Vagina (tissue), 2 donors: ENCODE data around the gene IGHMBP2. TPM values are rescaled to one million over a fixed set of nuclear protein-coding genes. Genes with fewer than 3 reads are reported as not detected.

Experiments
- DNase-seq, 2 donors: peaks; one replicate each; pipeline ENCODE4 v3.0.0-alpha.2; 2017; ENCODE audit errors: extremely low spot score in 2 of 2
- H3K27ac ChIP-seq: fragments of 200-600 bp; sonication (generic); one replicate; pipeline ENCODE4 v1.5.1; 2019
- H3K27me3 ChIP-seq: fragments of 200-600 bp; sonication (generic); one replicate; pipeline ENCODE4 v1.5.1; 2019
- H3K36me3 ChIP-seq, 2 donors: fragments of 200-600 bp; sonication (generic); one replicate each; pipeline ENCODE4 v1.5.1; 2017 to 2019
- H3K4me1 ChIP-seq: fragments of 200-600 bp; sonication (generic); one replicate; pipeline ENCODE4 v1.5.1; 2019
- H3K4me3 ChIP-seq, 2 donors: fragments of 200-600 bp; sonication (generic); 1 replicate in 1 of 2; 2 replicates in 1 of 2; pipeline ENCODE4 v1.5.1; 2016 to 2019
- H3K9me3 ChIP-seq: fragments of 200-600 bp; sonication (generic); one replicate; pipeline ENCODE4 v1.5.1; 2019
- CTCF ChIP-seq, 3 experiments: fragments of 450-650 bp in 2 of 3; fragments of 200-600 bp in 1 of 3; sonication (generic) in 1 of 3; IDR thresholded peaks; one replicate each; pipeline ENCODE4 v1.5.1; 2017 to 2019; ENCODE audit warnings: antibody characterized with exemption in 3 of 3, mild to moderate bottlenecking in 2 of 3, moderate library complexity in 2 of 3
- POLR2A ChIP-seq, 2 donors: fragments of 450-650 bp; IDR thresholded peaks; one replicate each; pipeline ENCODE4 v1.6.1; 2017; ENCODE audit warnings: antibody characterized with exemption in 2 of 2, mild to moderate bottlenecking in 2 of 2, moderate library complexity in 2 of 2
- POLR2AphosphoS5 ChIP-seq, 2 donors: sonication (generic); formaldehyde crosslinking; IDR thresholded peaks; one replicate each; pipeline ENCODE4 v1.9.0; 2017; ENCODE audit warnings: antibody characterized with exemption in 2 of 2, mild to moderate bottlenecking in 2 of 2, low read depth in 1 of 2; ENCODE audit not compliant: insufficient read depth in 1 of 2
- intact Hi-C: fragments of 100-400 bp; cut with DNase I; formaldehyde crosslinking; loops from one replicate; pipeline ENCODE4 v1.15.1; 2023
- total RNA-seq: library from RNA; depleted of rRNA; stranded (reverse); fragments of >200 nt; gene quantifications from one replicate; pipeline ENCODE4 v1.2.3, GENCODE V29; 2016

Gene IGHMBP2
- total RNA-seq, 1 donor from 2014 or later, result 8.3 TPM

- TF ChIP-seq POLR2AphosphoS5 (IDR thresholded peaks at IDR 0.05; ENCODE audit: insufficient read depth in 1 of 2, low read depth in 1 of 2), result no peak
- no peak for TF ChIP-seq CTCF (IDR thresholded peaks at IDR 0.05)
- TF ChIP-seq POLR2A (IDR thresholded peaks at IDR 0.05), result no peak
These were observed 7.3 kb downstream of the IGHMBP2 start for GRCh38 chr11:68910965-68911364.

GRCh38 chr11:68911731-68912130, 8.0 kb downstream of the IGHMBP2 start:
- Histone ChIP-seq H3K4me1 (no peaks in the 10 kb centered on the region), H3K27me3 (no peaks in the 10 kb centered on the region), H3K27ac (no peak overlapping the region), H3K4me3 (no peak overlapping the region), H3K9me3 (no peaks in the 10 kb centered on the region), H3K36me3 (peaks cover 0 to 84% of the 10 kb centered on the region in 2 donors)
- no peak for DNase-seq
- no peak for TF ChIP-seq POLR2A (IDR thresholded peaks at IDR 0.05)
- no peak for TF ChIP-seq CTCF (IDR thresholded peaks at IDR 0.05)
- no peak for TF ChIP-seq POLR2AphosphoS5 (IDR thresholded peaks at IDR 0.05; ENCODE audit: insufficient read depth in 1 of 2, low read depth in 1 of 2)
- intact Hi-C loops, result no loop called here

More at GRCh38 chr11:68910965-68911364, 7.3 kb downstream of the IGHMBP2 start:
- H3K4me3 ChIP-seq, result no peak overlapping the region
- H3K27me3 ChIP-seq, result no peaks in the 10 kb centered on the region
- no peaks in the 10 kb centered on the region for H3K9me3 ChIP-seq
- DNase-seq, result no peak
- intact Hi-C loops, result no loop called here
- H3K36me3 ChIP-seq, result peaks cover 0 to 82% of the 10 kb centered on the region in 2 donors
- peaks cover 3% of the 10 kb centered on the region for H3K4me1 ChIP-seq
- no peak overlapping the region for H3K27ac ChIP-seq

- Histone ChIP-seq H3K4me1 (no peaks in the 10 kb centered on the region), H3K4me3 (no peak overlapping the region), H3K27ac (no peak overlapping the region), H3K9me3 (no peaks in the 10 kb centered on the region), H3K27me3 (no peaks in the 10 kb centered on the region), H3K36me3 (peaks cover 0 to 84% of the 10 kb centered on the region in 2 donors)
- no peak for DNase-seq
- intact Hi-C loops, result no loop called here
- TF ChIP-seq POLR2A (IDR thresholded peaks at IDR 0.05) (no peak), POLR2AphosphoS5 (IDR thresholded peaks at IDR 0.05; ENCODE audit: insufficient read depth in 1 of 2, low read depth in 1 of 2) (no peak), CTCF (IDR thresholded peaks at IDR 0.05) (no peak)
These were observed 8.6 kb downstream of the IGHMBP2 start for GRCh38 chr11:68912254-68912653.

GRCh38 chr11:68913188-68913587, 9.5 kb downstream of the IGHMBP2 start:
- Histone ChIP-seq H3K36me3 (peaks cover 0 to 86% of the 10 kb centered on the region in 2 donors), H3K27ac (no peak overlapping the region), H3K4me3 (no peak overlapping the region), H3K4me1 (no peaks in the 10 kb centered on the region), H3K27me3 (no peaks in the 10 kb centered on the region), H3K9me3 (no peaks in the 10 kb centered on the region)
- TF ChIP-seq CTCF (IDR thresholded peaks at IDR 0.05), result no peak
- TF ChIP-seq POLR2A (IDR thresholded peaks at IDR 0.05), result no peak
- no peak for TF ChIP-seq POLR2AphosphoS5 (IDR thresholded peaks at IDR 0.05; ENCODE audit: insufficient read depth in 1 of 2, low read depth in 1 of 2)
- intact Hi-C loops, result loop anchor here (1.0 kb wide), 1 partner anchor 35 kb away; no protein-coding TSS in a partner anchor
- DNase-seq, result no peak

GRCh38 chr11:68914761-68915160, 11.1 kb downstream of the IGHMBP2 start:
- no peak overlapping the region for H3K27ac ChIP-seq
- TF ChIP-seq POLR2AphosphoS5 (IDR thresholded peaks at IDR 0.05; ENCODE audit: insufficient read depth in 1 of 2, low read depth in 1 of 2) (no peak), CTCF (IDR thresholded peaks at IDR 0.05) (no peak), POLR2A (IDR thresholded peaks at IDR 0.05) (no peak)
- no peaks in the 10 kb centered on the region for H3K9me3 ChIP-seq
- H3K4me1 ChIP-seq, result no peaks in the 10 kb centered on the region
- peaks cover 0 to 81% of the 10 kb centered on the region in 2 donors for H3K36me3 ChIP-seq
- H3K4me3 ChIP-seq, result no peak overlapping the region
- intact Hi-C loops, result no loop called here
- DNase-seq, result no peak
- H3K27me3 ChIP-seq, result no peaks in the 10 kb centered on the region
